ENCODE results near the gene RNU1-4. TPM values are rescaled to one million over a fixed set of nuclear protein-coding genes. Genes with fewer than 3 reads are reported as not detected.
A peak's percentile ranks its signal among the peaks of the same experiment; 100 is the strongest.
"Not testable (repeated sequence)": the region's sequence is repeated elsewhere in the genome, so short reads cannot be mapped to it uniquely, and the experiment has no call there.

The RNU1-4 gene
- total RNA-seq, 1 experiment from 2014 or later, result 1,678 TPM

DNA sequence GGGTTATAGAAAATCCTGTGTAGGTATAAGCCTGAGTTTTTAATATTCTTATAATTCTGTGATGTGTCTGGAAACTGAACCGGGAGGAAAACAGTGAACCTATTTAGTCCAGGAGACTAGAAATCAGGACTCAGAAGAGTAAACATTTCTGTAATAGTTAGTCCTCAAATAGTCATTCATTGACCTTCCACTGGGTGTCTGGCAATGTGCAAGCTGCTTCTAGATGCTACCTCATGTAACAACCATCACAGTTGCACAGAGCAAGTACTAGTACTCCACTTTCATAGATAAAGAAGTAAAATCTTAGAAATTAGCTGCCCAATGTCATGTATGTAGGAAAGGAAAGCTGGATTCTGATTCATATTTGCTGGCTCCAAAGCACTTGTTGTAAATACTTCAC lies 15.1 kb downstream of the RNU1-4 start:
- BruUV-seq (replicated peaks); intact Hi-C loops (cut with micrococcal nuclease; ENCODE audit: unreplicated experiment); H3K36me3 Mint-ChIP-seq (ENCODE audit: insufficient read depth, unreplicated experiment); H3K27me3 Mint-ChIP-seq (ENCODE audit: unreplicated experiment); DNase-seq; H3K27ac Mint-ChIP-seq (ENCODE audit: unreplicated experiment); H3K4me1 Mint-ChIP-seq (ENCODE audit: low read depth, unreplicated experiment); H3K4me3 Mint-ChIP-seq (ENCODE audit: low read depth, unreplicated experiment); H3K9me3 Mint-ChIP-seq (ENCODE audit: low read depth, unreplicated experiment): not testable (repeated sequence)
- CTCF ChIA-PET, result interaction anchor here (0.6 kb wide), 1 partner anchor 131 kb away, joined by 5 read pairs; no protein-coding TSS in a partner anchor

DNA sequence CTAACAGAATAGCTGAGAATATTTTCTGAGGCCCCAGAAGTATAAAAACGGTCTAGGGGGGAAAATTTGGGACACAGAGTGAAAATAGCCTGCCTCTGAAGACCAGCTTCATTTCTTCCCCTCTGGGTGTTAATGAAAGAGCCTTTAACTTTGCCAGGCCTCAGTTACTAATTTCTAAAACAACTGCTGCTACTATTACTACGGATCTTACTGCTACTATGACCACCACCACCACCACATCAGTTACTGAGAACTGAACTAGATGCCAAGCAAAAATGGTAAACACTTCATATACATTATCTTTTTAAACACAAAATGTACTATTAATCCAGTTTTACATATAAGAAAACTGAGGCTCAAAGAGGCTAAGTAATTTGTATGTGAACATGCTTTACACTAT lies 15.6 kb downstream of the RNU1-4 start:
- CTCF ChIA-PET; H3K36me3 Mint-ChIP-seq (ENCODE audit: insufficient read depth, unreplicated experiment); H3K27me3 Mint-ChIP-seq (ENCODE audit: unreplicated experiment); BruUV-seq (replicated peaks); H3K27ac Mint-ChIP-seq (ENCODE audit: unreplicated experiment); DNase-seq; intact Hi-C loops (cut with micrococcal nuclease; ENCODE audit: unreplicated experiment); H3K9me3 Mint-ChIP-seq (ENCODE audit: low read depth, unreplicated experiment); H3K4me1 Mint-ChIP-seq (ENCODE audit: low read depth, unreplicated experiment); H3K4me3 Mint-ChIP-seq (ENCODE audit: low read depth, unreplicated experiment): not testable (repeated sequence)

GRCh38 chr1:16757574-16757973 lies 17.3 kb downstream of the RNU1-4 start:
- H3K27ac Mint-ChIP-seq (ENCODE audit: unreplicated experiment); H3K4me3 Mint-ChIP-seq (ENCODE audit: low read depth, unreplicated experiment); CTCF ChIA-PET; BruUV-seq (replicated peaks); H3K4me1 Mint-ChIP-seq (ENCODE audit: low read depth, unreplicated experiment); H3K27me3 Mint-ChIP-seq (ENCODE audit: unreplicated experiment); H3K9me3 Mint-ChIP-seq (ENCODE audit: low read depth, unreplicated experiment); DNase-seq; intact Hi-C loops (cut with micrococcal nuclease; ENCODE audit: unreplicated experiment); H3K36me3 Mint-ChIP-seq (ENCODE audit: insufficient read depth, unreplicated experiment): not testable (repeated sequence)

GRCh38 chr1:16758060-16758459 lies 17.7 kb downstream of the RNU1-4 start:
- H3K27me3 Mint-ChIP-seq (ENCODE audit: unreplicated experiment); H3K9me3 Mint-ChIP-seq (ENCODE audit: low read depth, unreplicated experiment); CTCF ChIA-PET; intact Hi-C loops (cut with micrococcal nuclease; ENCODE audit: unreplicated experiment); DNase-seq; H3K36me3 Mint-ChIP-seq (ENCODE audit: insufficient read depth, unreplicated experiment); H3K4me3 Mint-ChIP-seq (ENCODE audit: low read depth, unreplicated experiment); H3K27ac Mint-ChIP-seq (ENCODE audit: unreplicated experiment); H3K4me1 Mint-ChIP-seq (ENCODE audit: low read depth, unreplicated experiment); BruUV-seq (replicated peaks): not testable (repeated sequence)

- H3K4me3 Mint-ChIP-seq (ENCODE audit: low read depth, unreplicated experiment); BruUV-seq (replicated peaks); CTCF ChIA-PET; H3K9me3 Mint-ChIP-seq (ENCODE audit: low read depth, unreplicated experiment); H3K4me1 Mint-ChIP-seq (ENCODE audit: low read depth, unreplicated experiment); intact Hi-C loops (cut with micrococcal nuclease; ENCODE audit: unreplicated experiment); H3K27me3 Mint-ChIP-seq (ENCODE audit: unreplicated experiment); H3K27ac Mint-ChIP-seq (ENCODE audit: unreplicated experiment); DNase-seq; H3K36me3 Mint-ChIP-seq (ENCODE audit: insufficient read depth, unreplicated experiment): not testable (repeated sequence)
These were observed 18.8 kb downstream of the RNU1-4 start for GRCh38 chr1:16759041-16759493.

DNA sequence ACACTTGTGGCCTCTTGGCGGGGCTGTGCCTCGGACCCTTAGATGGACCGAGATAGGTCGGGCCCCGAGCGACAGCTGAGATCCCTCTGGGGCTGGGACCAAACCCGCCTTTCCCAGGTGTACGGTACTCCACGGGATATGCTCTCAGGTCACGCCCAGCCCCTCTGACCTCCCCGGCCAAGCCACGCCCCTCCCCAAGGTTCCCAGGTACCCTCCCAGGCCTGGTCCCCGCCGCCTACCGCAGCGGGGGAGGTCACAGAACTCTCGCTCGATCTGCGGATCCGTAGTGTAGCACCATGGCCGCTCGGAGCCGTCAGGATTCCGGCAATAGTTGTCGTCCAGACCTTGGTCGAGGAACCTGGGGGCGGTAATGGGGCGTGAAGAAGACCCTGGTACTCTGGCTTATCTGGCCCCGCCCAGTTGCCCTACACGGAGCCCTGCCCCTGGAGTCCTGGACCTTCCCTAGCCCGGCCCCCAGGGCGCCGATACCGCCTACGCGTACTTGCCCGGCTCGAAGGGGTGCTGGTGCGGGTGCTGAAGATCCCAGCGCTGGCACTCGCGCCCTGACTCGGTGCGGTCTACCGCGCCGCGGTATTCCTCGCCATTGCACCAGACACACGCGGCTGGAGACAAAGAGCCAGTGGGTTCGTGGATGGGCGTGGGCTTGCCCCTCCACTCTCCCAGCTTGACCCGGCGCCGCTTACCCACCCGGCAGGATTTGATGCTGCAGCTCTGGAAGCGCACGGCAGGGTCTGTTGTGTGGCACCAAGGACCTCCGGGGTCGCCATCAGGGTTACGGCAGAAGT lies 19.5 kb downstream of the RNU1-4 start:
- BruUV-seq (replicated peaks); CTCF ChIA-PET; DNase-seq; H3K27ac Mint-ChIP-seq (ENCODE audit: unreplicated experiment); H3K27me3 Mint-ChIP-seq (ENCODE audit: unreplicated experiment); intact Hi-C loops (cut with micrococcal nuclease; ENCODE audit: unreplicated experiment); H3K9me3 Mint-ChIP-seq (ENCODE audit: low read depth, unreplicated experiment); H3K4me3 Mint-ChIP-seq (ENCODE audit: low read depth, unreplicated experiment); H3K36me3 Mint-ChIP-seq (ENCODE audit: insufficient read depth, unreplicated experiment); H3K4me1 Mint-ChIP-seq (ENCODE audit: low read depth, unreplicated experiment): not testable (repeated sequence)

DNA sequence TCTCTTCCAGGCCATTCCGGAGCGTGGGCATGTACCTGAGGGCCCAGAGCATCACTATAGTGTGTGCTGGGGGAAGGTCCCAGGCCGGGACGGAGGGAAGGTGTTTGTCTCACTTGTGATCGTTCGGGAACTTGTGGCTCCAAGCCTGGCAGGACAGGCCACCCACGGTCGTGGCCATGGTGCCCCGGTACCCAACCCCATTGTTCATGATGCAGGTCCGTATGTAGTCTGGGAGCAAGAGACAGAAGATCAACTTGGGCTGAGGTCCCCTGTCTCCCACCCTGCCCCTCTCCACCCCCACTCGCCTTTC lies 20.1 kb downstream of the RNU1-4 start:
- intact Hi-C loops (cut with micrococcal nuclease; ENCODE audit: unreplicated experiment); H3K27ac Mint-ChIP-seq (ENCODE audit: unreplicated experiment); CTCF ChIA-PET; H3K9me3 Mint-ChIP-seq (ENCODE audit: low read depth, unreplicated experiment); DNase-seq; BruUV-seq (replicated peaks); H3K27me3 Mint-ChIP-seq (ENCODE audit: unreplicated experiment); H3K4me3 Mint-ChIP-seq (ENCODE audit: low read depth, unreplicated experiment): not testable (repeated sequence)
- peaks cover 12% of the 10 kb centered on the region for H3K4me1 Mint-ChIP-seq (ENCODE audit: low read depth, unreplicated experiment)
- peaks cover 12% of the 10 kb centered on the region for H3K36me3 Mint-ChIP-seq (ENCODE audit: insufficient read depth, unreplicated experiment)

DNA sequence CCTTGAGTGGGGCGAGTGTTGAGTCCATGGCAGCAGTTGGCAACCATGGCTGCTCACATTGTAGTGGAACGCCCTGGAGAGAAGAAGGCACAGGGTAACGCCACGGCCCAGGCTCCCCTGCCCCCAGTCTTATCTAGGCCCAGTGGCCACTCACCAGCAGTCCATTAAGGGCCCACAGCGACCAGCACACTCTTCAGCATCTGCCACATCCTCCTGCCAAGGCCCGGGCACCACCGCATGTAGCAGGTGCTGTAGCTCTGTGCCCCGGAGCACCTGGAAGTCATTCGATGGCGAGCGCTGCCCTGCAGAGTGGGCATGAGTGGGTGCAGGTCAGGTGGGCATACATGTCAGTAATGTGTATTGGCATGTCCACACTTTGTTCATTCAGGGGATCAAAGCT lies 20.5 kb downstream of the RNU1-4 start:
- H3K27ac Mint-ChIP-seq (ENCODE audit: unreplicated experiment); H3K27me3 Mint-ChIP-seq (ENCODE audit: unreplicated experiment); CTCF ChIA-PET; DNase-seq; H3K9me3 Mint-ChIP-seq (ENCODE audit: low read depth, unreplicated experiment); intact Hi-C loops (cut with micrococcal nuclease; ENCODE audit: unreplicated experiment); BruUV-seq (replicated peaks); H3K4me3 Mint-ChIP-seq (ENCODE audit: low read depth, unreplicated experiment): not testable (repeated sequence)
- Mint-ChIP-seq H3K4me1 (ENCODE audit: low read depth, unreplicated experiment) (peaks cover 14% of the 10 kb centered on the region), H3K36me3 (ENCODE audit: insufficient read depth, unreplicated experiment) (peaks cover 12% of the 10 kb centered on the region)

DNA sequence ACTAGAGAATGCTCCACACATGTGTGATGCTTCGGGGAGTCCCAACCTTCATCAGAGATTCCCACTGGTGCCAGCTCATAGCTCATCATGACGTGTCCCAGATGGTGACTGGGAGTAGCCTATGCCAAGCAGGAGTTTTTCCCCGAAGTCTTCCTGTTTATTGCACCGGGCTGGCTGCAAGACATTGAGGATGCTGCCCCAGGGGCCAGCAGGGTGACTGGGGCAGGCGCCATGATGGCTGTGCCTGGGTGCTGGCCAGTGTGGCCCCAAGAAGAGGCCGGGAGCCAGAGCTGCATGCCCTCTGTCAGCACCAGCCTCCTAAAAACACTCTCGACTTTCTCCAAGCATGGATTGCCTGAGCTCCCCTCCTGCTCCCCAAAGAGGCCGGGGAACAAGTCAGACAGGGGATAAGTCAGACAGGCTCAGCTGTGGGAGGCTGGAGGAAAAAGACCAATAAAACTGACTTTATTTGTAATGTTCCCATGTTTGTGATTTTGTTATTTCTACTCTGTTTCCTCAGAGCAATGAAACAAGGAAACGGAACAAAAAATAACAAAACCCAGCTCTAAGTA lies 24.0 kb downstream of the RNU1-4 start:
- Mint-ChIP-seq H3K27ac (ENCODE audit: unreplicated experiment) (peak overlapping the region; percentile 96), H3K4me1 (ENCODE audit: low read depth, unreplicated experiment) (peaks cover 14% of the 10 kb centered on the region), H3K4me3 (ENCODE audit: low read depth, unreplicated experiment) (peak overlapping the region; percentile 60), H3K36me3 (ENCODE audit: insufficient read depth, unreplicated experiment) (peaks cover 12% of the 10 kb centered on the region)
- H3K9me3 Mint-ChIP-seq (ENCODE audit: low read depth, unreplicated experiment); BruUV-seq (replicated peaks); CTCF ChIA-PET; H3K27me3 Mint-ChIP-seq (ENCODE audit: unreplicated experiment); intact Hi-C loops (cut with micrococcal nuclease; ENCODE audit: unreplicated experiment): not testable (repeated sequence)
- DNase-seq, result peak; percentile 28

- peak overlapping the region; percentile 96 for H3K27ac Mint-ChIP-seq (ENCODE audit: unreplicated experiment)
- H3K36me3 Mint-ChIP-seq (ENCODE audit: insufficient read depth, unreplicated experiment), result peaks cover 12% of the 10 kb centered on the region
- BruUV-seq (replicated peaks), result TSS peak; percentile 99
- intact Hi-C loops (cut with micrococcal nuclease; ENCODE audit: unreplicated experiment); CTCF ChIA-PET; H3K9me3 Mint-ChIP-seq (ENCODE audit: low read depth, unreplicated experiment); H3K27me3 Mint-ChIP-seq (ENCODE audit: unreplicated experiment): not testable (repeated sequence)
- H3K4me3 Mint-ChIP-seq (ENCODE audit: low read depth, unreplicated experiment), result peak overlapping the region; percentile 60
- peak; percentile 48 for DNase-seq
- H3K4me1 Mint-ChIP-seq (ENCODE audit: low read depth, unreplicated experiment), result peaks cover 16% of the 10 kb centered on the region
These were observed 24.7 kb downstream of the RNU1-4 start for GRCh38 chr1:16764820-16765655.

All from Calu3 (cell line).